ENCODE measurements around the gene ZNF786. TPM values are rescaled to one million over a fixed set of nuclear protein-coding genes. Genes with fewer than 3 reads are reported as not detected.

ZNF786 gene
- total and polyA plus RNA-seq, 9 of the 15 experiments (the other 6 are each of a cell fraction or from before 2014, with no cell fraction given), result 0.31 to 5.4 (median 3.0) TPM

DNA sequence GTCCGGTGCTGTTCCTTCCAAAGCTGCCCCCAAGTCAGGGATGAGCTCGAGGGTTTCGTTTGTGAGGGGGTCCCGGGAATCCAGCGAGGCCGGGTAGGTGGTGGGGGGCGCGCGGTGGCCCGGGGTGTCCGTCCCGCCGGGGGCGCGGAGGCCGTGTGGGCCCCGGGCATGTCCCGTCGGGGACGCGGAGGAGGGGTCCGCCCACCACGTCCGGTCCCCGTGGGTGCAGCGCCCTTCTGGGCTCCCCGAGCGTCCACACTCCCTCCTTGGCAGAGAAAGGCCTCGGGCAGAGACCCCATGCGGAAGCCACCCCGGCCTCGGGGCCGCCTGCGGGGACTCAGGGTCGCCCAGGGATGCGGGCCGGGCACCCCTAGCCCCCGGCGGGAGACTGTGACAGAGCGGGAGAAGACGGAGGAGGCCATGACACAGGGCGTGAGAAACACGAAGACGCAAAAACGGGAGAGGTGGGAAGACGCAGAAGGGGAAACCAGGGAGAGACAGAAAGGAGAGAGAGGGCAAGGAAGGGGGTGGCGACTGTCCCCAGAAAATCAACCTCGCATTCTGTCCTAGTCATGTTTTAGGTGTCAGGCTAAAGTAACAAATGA is 36.2 kb upstream of the ZNF786 start (continued):
- TF ChIP-seq ZBTB43 (CRISPR knock-in tag; IDR thresholded peaks at IDR 0.05), result no peak
- TF ChIP-seq ZNF12 (CRISPR knock-in tag; IDR thresholded peaks at IDR 0.05), result peak; percentile 64
- TF ChIP-seq, protein P1, sequence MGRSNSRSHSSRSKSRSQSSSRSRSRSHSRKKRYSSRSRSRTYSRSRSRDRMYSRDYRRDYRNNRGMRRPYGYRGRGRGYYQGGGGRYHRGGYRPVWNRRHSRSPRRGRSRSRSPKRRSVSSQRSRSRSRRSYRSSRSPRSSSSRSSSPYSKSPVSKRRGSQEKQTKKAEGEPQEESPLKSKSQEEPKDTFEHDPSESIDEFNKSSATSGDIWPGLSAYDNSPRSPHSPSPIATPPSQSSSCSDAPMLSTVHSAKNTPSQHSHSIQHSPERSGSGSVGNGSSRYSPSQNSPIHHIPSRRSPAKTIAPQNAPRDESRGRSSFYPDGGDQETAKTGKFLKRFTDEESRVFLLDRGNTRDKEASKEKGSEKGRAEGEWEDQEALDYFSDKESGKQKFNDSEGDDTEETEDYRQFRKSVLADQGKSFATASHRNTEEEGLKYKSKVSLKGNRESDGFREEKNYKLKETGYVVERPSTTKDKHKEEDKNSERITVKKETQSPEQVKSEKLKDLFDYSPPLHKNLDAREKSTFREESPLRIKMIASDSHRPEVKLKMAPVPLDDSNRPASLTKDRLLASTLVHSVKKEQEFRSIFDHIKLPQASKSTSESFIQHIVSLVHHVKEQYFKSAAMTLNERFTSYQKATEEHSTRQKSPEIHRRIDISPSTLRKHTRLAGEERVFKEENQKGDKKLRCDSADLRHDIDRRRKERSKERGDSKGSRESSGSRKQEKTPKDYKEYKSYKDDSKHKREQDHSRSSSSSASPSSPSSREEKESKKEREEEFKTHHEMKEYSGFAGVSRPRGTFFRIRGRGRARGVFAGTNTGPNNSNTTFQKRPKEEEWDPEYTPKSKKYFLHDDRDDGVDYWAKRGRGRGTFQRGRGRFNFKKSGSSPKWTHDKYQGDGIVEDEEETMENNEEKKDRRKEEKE (IDR thresholded peaks at IDR 0.05; ENCODE audit: borderline replicate concordance in 1 of 2, control insufficient read depth in 1 of 2, low read depth in 2 of 2, low read length in 1 of 2), result peak in 1 of 2 experiments; percentile 60; a peak in 2 of 4 replicates
- TF ChIP-seq ZFP30 (CRISPR knock-in tag; IDR thresholded peaks at IDR 0.05; ENCODE audit: borderline replicate concordance), result no peak
- TF ChIP-seq RBM22 (IDR thresholded peaks at IDR 0.05; ENCODE audit: low read depth, low read length, poor library complexity, severe bottlenecking), result no peak
- no peak for TF ChIP-seq FOXK2 (conservative IDR thresholded peaks at IDR 0.05 in 1 of 2, IDR thresholded peaks at IDR 0.05 in 1 of 2; ENCODE audit: low read depth in 2 of 2)
- TF ChIP-seq SNRNP70 (optimal IDR thresholded peaks at IDR 0.05; ENCODE audit: low read depth, low read length), result no peak
- TF ChIP-seq KLF6 (CRISPR knock-in tag; IDR thresholded peaks at IDR 0.05; ENCODE audit: borderline replicate concordance), result no peak
- TF ChIP-seq, protein P2, sequence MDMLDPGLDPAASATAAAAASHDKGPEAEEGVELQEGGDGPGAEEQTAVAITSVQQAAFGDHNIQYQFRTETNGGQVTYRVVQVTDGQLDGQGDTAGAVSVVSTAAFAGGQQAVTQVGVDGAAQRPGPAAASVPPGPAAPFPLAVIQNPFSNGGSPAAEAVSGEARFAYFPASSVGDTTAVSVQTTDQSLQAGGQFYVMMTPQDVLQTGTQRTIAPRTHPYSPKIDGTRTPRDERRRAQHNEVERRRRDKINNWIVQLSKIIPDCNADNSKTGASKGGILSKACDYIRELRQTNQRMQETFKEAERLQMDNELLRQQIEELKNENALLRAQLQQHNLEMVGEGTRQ (CRISPR knock-in tag; IDR thresholded peaks at IDR 0.05), result no peak
- 0 out of 2 replicates have a peak, but pooled peaks have one; percentile 44 for TF ChIP-seq GABPB2 (CRISPR knock-in tag; conservative IDR thresholded peaks at IDR 0.05)
- TF ChIP-seq, protein P3, sequence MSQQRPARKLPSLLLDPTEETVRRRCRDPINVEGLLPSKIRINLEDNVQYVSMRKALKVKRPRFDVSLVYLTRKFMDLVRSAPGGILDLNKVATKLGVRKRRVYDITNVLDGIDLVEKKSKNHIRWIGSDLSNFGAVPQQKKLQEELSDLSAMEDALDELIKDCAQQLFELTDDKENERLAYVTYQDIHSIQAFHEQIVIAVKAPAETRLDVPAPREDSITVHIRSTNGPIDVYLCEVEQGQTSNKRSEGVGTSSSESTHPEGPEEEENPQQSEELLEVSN (IDR thresholded peaks at IDR 0.05; ENCODE audit: borderline replicate concordance in 1 of 2, extremely low read depth in 1 of 2, insufficient read depth in 1 of 2, insufficient read length in 1 of 2, low read depth in 1 of 2, low read length in 1 of 2, poor library complexity in 1 of 2, severe bottlenecking in 1 of 2), result peak; percentile 80 to 93
- no peak for TF ChIP-seq FOXJ2 (tag; IDR thresholded peaks at IDR 0.05)
- no peak for TF ChIP-seq ZNF165 (CRISPR knock-in tag; IDR thresholded peaks at IDR 0.05; ENCODE audit: borderline replicate concordance)
- TF ChIP-seq, protein P4, sequence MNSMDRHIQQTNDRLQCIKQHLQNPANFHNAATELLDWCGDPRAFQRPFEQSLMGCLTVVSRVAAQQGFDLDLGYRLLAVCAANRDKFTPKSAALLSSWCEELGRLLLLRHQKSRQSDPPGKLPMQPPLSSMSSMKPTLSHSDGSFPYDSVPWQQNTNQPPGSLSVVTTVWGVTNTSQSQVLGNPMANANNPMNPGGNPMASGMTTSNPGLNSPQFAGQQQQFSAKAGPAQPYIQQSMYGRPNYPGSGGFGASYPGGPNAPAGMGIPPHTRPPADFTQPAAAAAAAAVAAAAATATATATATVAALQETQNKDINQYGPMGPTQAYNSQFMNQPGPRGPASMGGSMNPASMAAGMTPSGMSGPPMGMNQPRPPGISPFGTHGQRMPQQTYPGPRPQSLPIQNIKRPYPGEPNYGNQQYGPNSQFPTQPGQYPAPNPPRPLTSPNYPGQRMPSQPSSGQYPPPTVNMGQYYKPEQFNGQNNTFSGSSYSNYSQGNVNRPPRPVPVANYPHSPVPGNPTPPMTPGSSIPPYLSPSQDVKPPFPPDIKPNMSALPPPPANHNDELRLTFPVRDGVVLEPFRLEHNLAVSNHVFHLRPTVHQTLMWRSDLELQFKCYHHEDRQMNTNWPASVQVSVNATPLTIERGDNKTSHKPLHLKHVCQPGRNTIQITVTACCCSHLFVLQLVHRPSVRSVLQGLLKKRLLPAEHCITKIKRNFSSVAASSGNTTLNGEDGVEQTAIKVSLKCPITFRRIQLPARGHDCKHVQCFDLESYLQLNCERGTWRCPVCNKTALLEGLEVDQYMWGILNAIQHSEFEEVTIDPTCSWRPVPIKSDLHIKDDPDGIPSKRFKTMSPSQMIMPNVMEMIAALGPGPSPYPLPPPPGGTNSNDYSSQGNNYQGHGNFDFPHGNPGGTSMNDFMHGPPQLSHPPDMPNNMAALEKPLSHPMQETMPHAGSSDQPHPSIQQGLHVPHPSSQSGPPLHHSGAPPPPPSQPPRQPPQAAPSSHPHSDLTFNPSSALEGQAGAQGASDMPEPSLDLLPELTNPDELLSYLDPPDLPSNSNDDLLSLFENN (IDR thresholded peaks at IDR 0.05; ENCODE audit: low read depth in 2 of 2, low read length in 2 of 2), result peak in 1 of 2 experiments; percentile 13; a peak in 1 of 4 replicates
